BE2C (cell line): Measurements from ENCODE around the gene SLC2A13.
A peak's percentile ranks its signal among the peaks of the same experiment; 100 is the strongest.

Source experiments
- DNase-seq: peaks from one replicate; pipeline ENCODE4 v3.0.0-alpha.2; 2020
- H3K27me3 ChIP-seq: fragments of 250-450 bp; sonication (Bioruptor Pico); 2 replicates; pipeline ENCODE4 v1.5.1; 2020; ENCODE audit warnings: mild to moderate bottlenecking
- H3K36me3 ChIP-seq: fragments of 250-450 bp; sonication (Bioruptor Pico); 2 replicates; pipeline ENCODE4 v1.5.1; 2020; ENCODE audit warnings: mild to moderate bottlenecking
- H3K4me1 ChIP-seq: fragments of 250-450 bp; sonication (Bioruptor Pico); 2 replicates; pipeline ENCODE4 v1.5.1; 2020
- H3K4me3 ChIP-seq: 2 replicates; pipeline ENCODE4 v1.5.1; 2011; ENCODE audit warnings: low read depth, low read length
- H3K9me3 ChIP-seq: fragments of 250-450 bp; sonication (Bioruptor Pico); 2 replicates; pipeline ENCODE4 v1.5.1; 2020
- CTCF ChIP-seq: IDR thresholded peaks from 2 replicates; pipeline ENCODE4 v1.5.1; 2012; ENCODE audit warnings: mild to moderate bottlenecking, low read depth, low read length

SLC2A13 gene

GRCh38 chr12:39772821-39773259 lies 333.0 kb downstream of the SLC2A13 start:
- DNase-seq: no peak
- Histone ChIP-seq H3K4me1 (no peaks in the 10 kb centered on the region), H3K4me3 (no peak overlapping the region), H3K36me3 (no peaks in the 10 kb centered on the region), H3K27me3 (peaks cover 15% of the 10 kb centered on the region), H3K9me3 (no peaks in the 10 kb centered on the region)
- TF ChIP-seq CTCF: no peak

DNA sequence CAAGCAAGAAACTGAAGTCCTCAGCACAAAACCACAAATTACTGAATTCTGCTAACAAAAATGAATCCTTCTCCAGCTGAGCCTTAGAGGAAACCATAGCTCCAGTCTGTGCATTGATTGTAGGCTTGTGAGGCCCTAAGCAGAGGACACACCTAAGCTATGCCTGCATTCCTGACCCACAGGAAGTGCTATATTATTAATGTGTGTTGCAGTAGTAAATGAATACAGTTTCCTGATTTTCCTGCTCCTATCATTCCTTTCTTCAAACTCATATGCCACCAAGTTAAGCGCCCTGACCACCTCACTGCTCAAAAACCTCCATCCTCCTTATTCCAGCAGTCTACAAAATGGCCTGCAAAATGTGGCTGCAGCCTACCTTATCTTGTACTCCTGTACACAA lies 334.4 kb downstream of the SLC2A13 start:
- peaks cover 15% of the 10 kb centered on the region for H3K27me3 ChIP-seq
- H3K4me3 ChIP-seq: no peak overlapping the region
- TF ChIP-seq CTCF: no peak
- no peaks in the 10 kb centered on the region for H3K4me1 ChIP-seq
- no peaks in the 10 kb centered on the region for H3K9me3 ChIP-seq
- no peaks in the 10 kb centered on the region for H3K36me3 ChIP-seq
- DNase-seq: no peak

DNA sequence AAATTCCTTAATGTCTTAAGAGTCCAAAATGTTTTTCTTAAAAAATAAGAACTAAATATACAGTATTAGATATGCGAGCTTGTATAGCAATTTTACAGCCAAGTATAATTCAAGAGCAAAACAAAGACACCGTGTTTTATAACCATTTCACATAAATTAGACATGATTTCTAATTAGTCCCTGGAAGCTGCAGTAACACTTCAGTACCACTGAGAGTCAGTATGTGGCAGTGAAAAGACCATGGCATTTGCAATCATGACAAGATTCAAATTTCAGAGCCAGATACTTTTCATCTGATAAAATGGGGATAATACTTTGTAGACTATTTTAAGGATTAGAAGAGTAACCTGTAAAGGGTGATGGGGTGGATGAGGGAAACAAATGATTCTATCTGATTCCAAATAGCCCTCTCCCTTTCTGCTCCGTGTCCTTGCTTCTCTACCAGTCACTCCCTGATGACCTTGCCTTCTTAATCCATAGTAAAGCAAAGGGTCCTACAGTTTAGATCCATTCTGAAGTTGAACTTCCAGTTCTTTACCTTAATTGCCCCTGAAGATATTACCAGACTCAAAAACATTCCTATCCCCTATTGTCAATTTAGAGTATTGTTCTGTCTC lies 340.8 kb downstream of the SLC2A13 start:
- peaks cover 1% of the 10 kb centered on the region; the same call in 1 of the 2 replicates for H3K27me3 ChIP-seq
- no peak for DNase-seq
- no peaks in the 10 kb centered on the region for H3K36me3 ChIP-seq
- no peak overlapping the region for H3K4me3 ChIP-seq
- H3K9me3 ChIP-seq: no peaks in the 10 kb centered on the region
- peak; percentile 90 for TF ChIP-seq CTCF
- no peaks in the 10 kb centered on the region for H3K4me1 ChIP-seq

DNA sequence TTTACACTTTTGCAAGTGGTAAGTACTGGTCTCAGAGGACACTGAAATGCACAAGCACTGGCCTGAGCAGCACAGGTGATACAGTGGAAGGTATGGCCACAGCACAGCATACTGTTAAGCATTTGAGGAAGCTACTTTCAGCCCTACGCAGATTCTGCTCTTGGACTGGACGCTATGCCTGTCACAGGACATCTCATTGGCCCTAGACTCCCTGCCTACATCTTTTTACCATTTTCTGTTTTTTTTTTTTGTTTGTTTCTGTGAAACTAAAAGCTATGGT lies 342.1 kb downstream of the SLC2A13 start:
- Histone ChIP-seq H3K4me3 (no peak overlapping the region), H3K4me1 (no peaks in the 10 kb centered on the region), H3K27me3 (no peaks in the 10 kb centered on the region), H3K36me3 (no peaks in the 10 kb centered on the region), H3K9me3 (no peaks in the 10 kb centered on the region)
- no peak for TF ChIP-seq CTCF
- no peak for DNase-seq

DNA sequence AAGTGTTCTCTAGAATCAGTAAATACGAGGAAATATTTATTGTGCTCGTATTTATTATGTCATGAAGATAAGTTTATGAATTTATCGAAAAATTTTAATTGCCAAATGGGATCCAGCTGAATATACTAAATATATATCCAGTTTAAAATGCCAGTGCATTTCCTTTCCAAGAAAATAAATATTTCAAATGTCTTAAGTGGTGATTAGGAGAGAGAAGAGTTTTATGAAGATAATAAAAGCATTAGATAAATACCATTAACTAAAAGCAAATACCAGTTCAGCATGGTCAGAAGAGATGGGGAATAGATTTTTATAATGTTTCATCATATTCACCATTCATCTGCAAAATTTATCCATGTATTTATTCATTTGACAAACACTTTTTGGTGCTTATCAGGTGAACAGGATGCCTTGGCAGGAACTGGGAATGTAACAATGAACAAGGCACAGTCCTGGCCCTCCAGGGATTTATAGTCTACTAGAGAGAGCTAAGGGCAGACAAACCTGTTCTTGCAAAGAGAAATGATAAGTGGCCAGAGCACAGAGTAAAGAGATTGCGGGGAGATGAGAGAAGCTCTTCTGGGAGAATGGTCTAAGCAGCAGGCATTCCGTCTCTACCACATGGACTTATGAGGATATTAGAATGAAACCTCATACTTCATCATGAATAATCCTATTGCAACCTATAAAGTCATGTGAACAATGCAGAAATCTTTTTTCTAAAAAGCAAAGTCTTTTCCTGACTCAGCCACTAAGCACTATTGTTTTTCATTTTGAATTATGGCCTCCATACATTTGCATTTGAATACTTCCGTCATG lies 342.6 kb downstream of the SLC2A13 start:
- no peaks in the 10 kb centered on the region for H3K36me3 ChIP-seq
- no peaks in the 10 kb centered on the region for H3K4me1 ChIP-seq
- no peak overlapping the region for H3K4me3 ChIP-seq
- no peaks in the 10 kb centered on the region for H3K27me3 ChIP-seq
- no peaks in the 10 kb centered on the region for H3K9me3 ChIP-seq
- no peak for DNase-seq
- no peak for TF ChIP-seq CTCF

DNA sequence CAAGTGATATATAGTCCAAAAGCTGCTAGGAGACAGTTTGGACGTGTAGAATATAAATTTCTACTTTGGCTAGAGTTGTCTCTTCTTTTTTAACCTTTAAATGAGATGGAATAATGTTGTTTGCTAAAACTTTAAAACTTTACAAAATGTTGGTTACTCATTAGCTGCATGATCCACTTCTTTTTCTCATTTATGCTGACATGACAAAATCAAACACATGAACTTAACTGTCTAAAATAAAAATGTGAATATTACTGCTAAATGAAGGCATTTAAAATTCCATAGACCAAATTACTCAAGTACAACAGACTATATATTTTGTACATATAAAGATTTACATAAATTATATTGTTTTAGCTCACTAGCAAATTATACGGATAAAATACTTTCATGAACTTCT lies 350.4 kb downstream of the SLC2A13 start:
- no peak for DNase-seq
- H3K4me1 ChIP-seq: no peaks in the 10 kb centered on the region
- TF ChIP-seq CTCF: no peak
- H3K27me3 ChIP-seq: peaks cover 6% of the 10 kb centered on the region; the same call in 1 of the 2 replicates
- no peaks in the 10 kb centered on the region; the same call in 1 of the 2 replicates for H3K9me3 ChIP-seq
- no peaks in the 10 kb centered on the region for H3K36me3 ChIP-seq
- no peak overlapping the region for H3K4me3 ChIP-seq
